Measurements from ENCODE around the gene TBC1D23. TPM values are rescaled to one million over a fixed set of nuclear protein-coding genes. Genes with fewer than 3 reads are reported as not detected.
"Not testable (repeated sequence)": the region's sequence is repeated elsewhere in the genome, so short reads cannot be mapped to it uniquely, and the experiment has no call there.

Gene TBC1D23
- total RNA-seq, 1 experiment from 2014 or later: 9.4 TPM

- DNase-seq (ENCODE audit: low spot score): not testable (repeated sequence)
Observed at GRCh38 chr3:100351770-100352169, 91.0 kb downstream of the TBC1D23 start.

DNA sequence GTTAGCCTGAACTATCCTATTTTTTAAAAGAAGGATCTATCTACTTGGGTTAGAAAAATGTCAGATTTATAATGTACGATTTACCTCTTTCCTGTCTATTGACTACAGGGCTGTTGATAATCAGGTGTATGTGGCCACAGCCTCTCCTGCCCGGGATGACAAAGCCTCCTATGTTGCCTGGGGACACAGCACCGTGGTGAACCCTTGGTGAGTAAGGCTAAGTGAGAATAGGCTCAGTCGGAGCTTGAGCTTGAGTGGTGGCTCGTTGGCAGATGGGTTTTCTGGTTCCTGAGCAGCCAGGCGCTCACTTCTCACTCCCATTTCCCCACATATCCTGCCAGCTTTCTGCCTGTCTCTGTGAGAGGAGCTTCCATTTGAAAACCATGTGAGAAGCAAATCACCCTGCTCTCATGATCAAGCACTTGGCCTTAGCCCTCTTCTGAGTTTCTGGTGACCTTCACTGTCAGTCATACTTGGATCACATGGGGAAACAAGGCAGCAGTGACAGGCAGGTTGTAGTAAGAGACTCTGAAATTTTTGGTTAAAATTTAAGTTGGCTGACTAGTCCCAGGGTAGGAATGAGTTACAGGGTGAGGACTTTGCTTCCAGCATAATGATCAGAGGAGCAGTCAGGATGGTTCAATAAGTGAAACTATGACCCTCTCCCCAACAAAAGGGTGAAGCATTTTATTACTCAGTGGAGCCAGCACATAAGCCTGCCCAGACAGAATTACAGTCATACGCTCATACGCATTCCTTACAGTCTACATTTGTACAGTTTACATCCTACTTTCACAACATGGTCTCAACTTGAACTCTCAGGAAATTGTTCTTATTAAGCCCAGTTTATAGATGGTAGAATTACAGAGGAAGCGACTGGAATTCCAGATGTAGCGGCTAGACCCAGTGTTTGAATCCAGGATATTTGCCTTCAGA is 91.8 kb downstream of the TBC1D23 start:
- DNase-seq (ENCODE audit: low spot score): no peak

GRCh38 chr3:100354850-100355249 is 94.1 kb downstream of the TBC1D23 start:
- DNase-seq (ENCODE audit: low spot score): no peak

DNA sequence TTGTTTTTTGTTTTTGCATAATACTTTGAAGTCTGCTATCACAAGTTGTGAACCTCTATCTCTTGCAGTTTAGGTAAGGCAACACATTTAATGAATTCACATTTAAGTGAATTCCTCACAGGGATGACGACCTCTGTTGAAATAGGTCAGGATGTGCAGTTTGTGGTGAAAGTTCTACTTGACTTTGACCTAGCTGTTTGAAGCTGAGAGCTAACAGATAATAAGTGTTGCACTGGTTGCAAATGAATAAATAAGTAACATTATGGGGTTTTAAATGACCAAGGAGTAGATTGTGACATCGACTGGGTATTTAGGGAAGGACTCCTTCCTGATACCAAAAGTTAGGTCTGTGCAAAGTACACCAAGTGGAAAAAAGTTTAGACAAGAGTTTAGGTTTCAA is 97.6 kb downstream of the TBC1D23 start:
- DNase-seq (ENCODE audit: low spot score): no peak

DNA sequence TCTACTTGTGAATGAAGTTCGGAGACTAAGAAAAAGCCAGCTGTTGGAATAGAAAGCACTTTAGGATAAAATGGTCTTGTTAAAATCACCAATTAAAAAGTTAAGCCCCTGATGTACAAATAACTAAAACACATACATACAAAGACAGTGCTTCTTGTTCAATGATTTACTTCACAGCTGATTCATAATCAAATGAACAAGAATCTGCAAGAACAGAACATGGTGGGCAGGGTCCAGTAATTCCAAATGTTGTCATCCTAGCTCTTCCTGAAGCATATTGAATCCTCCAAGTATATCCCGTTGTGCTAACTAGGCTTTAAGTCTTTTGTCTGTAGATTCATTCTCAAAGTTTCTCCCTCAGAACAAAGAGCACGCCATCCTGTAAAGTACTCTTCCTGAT is 98.2 kb downstream of the TBC1D23 start:
- DNase-seq (ENCODE audit: low spot score): no peak

DNA sequence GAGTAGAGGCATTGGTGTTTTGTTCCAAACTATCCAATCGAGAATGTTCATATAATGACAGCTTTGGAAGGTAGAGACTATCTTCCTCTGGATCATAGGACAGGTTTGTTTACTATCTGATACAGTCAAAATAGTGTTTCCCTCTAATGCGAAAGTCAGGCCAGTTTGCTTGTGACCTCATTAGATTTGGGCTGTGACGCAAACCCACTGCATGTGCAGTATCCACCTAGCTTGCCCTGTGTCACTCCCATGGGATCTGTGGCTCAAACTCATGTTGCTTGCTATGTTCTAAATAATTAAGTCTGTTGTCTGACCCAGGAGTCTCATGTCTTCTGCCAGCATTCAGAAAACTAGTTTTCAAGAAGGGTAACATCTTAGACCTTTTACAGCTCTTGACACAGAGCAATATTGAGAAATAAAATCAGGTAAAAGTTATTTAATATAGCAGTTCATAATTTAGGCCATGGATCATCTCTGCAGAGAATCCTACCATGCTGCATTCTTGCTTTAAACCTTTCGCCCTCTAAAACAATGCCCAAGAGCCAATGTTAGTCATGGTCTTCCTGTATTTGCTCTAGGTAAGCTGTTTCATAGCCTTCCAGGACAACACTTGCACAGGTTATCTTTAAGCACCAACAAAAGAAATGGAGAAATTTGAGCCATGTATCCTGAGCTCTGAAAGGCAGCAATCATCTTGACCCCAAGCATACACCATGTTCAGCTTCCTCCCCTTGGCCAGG is 100.1 kb downstream of the TBC1D23 start:
- DNase-seq (ENCODE audit: low spot score): no peak

- DNase-seq (ENCODE audit: low spot score): no peak
Observed at GRCh38 chr3:100361897-100362296, 101.1 kb downstream of the TBC1D23 start.

DNA sequence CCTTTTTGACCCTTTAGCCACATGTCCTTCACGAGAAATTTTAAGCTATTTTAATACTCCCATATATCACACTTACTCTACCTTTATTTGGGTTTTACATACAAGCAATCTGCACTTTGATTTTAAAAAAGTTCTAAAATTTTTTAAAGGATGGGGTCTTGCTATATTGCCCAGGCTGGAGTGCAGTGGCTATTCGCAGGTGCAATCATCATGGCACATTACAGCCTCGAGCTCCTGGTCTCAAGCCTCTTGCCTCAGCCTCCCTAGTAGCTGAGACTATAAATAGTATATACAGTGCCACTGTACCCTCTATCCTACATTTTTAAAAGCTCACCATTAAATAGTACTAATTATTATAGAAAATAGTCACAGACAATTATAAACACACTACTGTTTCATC is 103.6 kb downstream of the TBC1D23 start:
- no peak for DNase-seq (ENCODE audit: low spot score)

- no peak for DNase-seq (ENCODE audit: low spot score)
Observed at GRCh38 chr3:100366424-100366823, 105.6 kb downstream of the TBC1D23 start.

DNA sequence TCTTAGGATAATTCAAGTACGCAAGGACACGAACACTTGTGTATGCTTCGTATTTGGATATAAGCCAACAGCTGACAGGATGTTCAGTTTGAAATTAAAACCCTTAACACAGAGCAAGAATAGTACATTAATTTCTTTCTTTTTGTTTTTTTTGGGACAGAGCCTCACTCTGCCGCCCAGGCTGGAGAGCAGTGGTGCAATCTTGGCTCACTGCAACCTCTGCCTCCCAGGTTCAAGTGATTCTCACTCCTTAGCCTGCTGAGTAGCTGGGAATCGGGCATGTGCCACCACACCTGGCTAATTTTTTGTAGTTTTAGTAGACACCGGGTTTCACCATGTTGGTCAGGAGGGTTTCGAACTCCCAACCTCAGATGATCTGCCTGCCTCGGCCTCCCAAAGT is 107.6 kb downstream of the TBC1D23 start:
- DNase-seq (ENCODE audit: low spot score): no peak

- DNase-seq (ENCODE audit: low spot score): no peak
Observed at GRCh38 chr3:100370756-100371155, 110.0 kb downstream of the TBC1D23 start.

GRCh38 chr3:100374521-100374920 is 113.7 kb downstream of the TBC1D23 start:
- DNase-seq (ENCODE audit: low spot score): no peak

Other genes starting within 250 kb of the TBC1D23 start
- 1.2 and 1.8 TPM in 2 replicates for gene FILIP1L, start 146.5 kb upstream of the TBC1D23 start, total RNA-seq (2014; rRNA removed; shearing (Covaris generic))
- 22.0 and 27.0 TPM in 2 replicates for gene NIT2, start 73.8 kb downstream of the TBC1D23 start, total RNA-seq (2014; rRNA removed; shearing (Covaris generic))
- gene TOMM70, start 140.1 kb downstream of the TBC1D23 start, total RNA-seq (2014; rRNA removed; shearing (Covaris generic)): 43.7 and 49.3 TPM in 2 replicates
- gene LNP1, start 140.5 kb downstream of the TBC1D23 start, total RNA-seq (2014; rRNA removed; shearing (Covaris generic)): 0.81 and 1.9 TPM in 2 replicates
- 0.13 and 0.65 TPM in 2 replicates for gene TMEM45A, start 231.6 kb downstream of the TBC1D23 start, total RNA-seq (2014; rRNA removed; shearing (Covaris generic))

Data from HT-29 (cell line).